HG03097 (cell line): ENCODE results near the gene ZNF423.
"Not testable (repeated sequence)": the region's sequence is repeated elsewhere in the genome, so short reads cannot be mapped to it uniquely, and the experiment has no call there.

Experiments
- ATAC-seq: cut with Tn5 transposase; IDR thresholded peaks from one replicate; pipeline ENCODE4 v1.9.1; 2021; ENCODE audit not compliant: unreplicated experiment, low FRiP score

The ZNF423 gene

DNA sequence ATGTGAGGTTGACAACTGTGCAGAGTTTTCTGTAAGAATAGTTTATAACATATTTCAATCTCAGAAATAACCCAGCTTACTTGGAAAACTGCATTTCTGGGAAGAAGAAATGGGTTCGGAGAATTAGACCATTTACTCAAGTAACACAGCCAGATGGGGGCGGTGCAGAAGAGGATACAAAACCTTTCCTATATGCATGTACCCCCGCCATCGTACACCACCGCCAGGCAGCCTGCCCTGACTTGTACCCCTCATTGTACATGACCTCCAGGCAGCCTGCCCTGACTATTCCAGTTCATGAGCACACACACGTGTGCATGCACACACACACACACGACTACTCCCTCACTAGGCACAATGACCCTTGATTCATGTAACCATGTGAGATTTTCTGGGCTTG is 328.3 kb downstream of the ZNF423 start:
- no peak for ATAC-seq

DNA sequence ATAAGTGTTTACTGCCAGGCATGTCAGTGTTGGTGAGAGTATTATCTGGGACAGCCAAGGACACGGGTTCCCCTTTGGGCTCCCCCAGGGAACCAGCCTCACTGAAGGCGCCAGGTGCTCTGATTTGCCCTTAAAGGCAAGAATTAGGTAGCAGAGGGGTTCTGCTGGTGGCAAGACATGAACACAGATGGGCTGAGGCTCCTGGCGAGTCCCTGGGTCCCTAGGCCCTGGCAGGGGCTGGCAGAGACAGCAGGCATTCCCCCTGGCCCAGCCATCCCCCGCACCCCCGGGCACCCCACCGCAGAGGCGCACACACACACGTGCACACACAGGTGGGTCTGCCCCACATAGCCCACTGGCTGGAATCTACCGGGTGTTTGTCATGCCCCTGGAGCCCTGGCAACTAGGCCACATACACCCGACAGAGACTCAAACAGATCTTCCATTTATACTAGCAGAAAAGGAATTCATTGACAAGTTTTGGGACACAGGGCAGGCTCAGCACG is 329.0 kb downstream of the ZNF423 start:
- no peak for ATAC-seq

DNA sequence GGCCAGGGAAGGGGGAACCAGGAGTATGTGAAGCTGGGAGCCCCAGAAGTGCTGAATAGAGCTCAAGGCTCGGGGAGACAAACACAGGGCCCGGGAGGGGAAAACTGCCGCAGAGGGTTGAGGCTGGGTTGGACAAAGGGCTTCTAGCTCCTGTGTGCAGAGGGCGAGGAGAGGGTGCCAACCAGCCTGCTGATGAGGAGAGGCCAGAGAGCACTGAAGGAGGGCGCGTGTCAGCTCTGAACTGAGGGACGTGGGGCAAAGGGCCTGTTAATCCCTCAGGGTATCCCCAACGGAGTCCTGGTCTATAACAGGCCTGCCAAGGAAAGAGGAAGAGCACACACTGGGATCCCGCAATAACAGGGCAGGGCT is 331.0 kb downstream of the ZNF423 start:
- no peak for ATAC-seq

DNA sequence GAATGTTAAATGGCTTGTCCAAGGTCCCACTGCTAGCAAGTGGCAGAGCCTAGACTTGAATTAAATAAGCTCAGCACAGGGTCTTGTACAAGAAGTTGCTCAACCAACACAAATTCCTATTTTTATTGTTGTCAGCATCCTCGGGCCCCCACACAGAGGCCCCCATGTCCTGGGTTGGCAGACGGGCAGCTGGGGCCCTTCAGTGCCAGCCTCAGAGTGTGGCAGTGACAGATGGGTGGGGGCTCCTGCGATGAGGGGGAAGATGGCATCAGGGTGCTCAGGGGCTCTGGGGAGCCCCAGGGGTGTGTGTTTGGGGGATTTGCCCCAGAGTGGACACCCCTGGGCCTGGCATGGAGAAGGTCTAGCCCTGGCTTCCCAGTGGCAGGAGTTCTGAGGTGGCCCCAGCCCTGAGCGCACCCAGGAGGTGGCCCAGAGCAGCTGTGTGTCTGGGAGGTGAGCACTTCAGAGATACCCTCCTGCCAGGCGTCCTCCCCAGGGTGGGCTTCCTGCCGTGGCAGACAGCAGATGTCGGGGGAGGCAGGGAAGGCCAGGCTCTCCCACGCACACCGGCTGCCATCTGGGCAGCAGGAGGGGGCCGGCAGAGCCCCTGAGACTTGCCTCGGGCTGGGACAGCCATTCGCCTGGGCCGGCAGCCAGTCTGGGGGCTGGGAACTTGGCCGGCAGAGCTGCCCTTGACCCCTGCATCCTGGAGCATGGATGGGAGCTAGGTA is 331.5 kb downstream of the ZNF423 start:
- no peak for ATAC-seq

DNA sequence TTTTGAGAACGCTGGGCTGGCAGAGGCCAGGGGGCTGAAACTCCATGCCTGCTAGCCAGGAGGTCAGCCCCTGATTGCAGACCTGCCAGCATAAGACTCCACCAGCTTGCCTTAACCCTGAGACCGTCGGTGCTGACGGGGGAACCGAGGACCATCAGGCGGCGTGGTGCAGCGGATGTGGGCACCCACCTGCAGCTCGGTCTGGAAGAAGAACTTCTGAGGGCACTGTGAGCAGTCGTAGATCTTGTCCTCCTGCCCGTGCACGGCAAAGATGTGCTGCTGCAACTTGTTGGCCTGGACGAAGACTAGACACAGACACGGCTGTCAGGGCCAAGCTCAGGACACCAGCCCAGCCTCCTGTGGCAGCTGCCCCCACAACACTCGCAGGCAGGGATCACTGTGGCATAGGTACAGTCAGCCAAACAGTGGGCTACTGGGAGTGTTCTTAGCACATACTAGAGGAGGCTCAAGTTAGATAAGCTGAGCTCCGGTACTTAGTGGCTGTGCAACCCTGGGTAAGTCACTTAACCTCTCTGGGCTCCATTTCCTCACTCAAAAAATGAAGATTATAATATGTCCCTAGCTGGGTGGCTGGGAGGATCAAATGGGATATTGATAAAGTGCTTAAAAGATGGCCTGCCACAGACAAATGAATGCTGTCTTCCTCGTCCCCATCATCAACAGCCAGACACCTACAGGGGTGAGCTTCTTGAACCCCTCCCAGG is 332.3 kb downstream of the ZNF423 start:
- no peak for ATAC-seq

DNA sequence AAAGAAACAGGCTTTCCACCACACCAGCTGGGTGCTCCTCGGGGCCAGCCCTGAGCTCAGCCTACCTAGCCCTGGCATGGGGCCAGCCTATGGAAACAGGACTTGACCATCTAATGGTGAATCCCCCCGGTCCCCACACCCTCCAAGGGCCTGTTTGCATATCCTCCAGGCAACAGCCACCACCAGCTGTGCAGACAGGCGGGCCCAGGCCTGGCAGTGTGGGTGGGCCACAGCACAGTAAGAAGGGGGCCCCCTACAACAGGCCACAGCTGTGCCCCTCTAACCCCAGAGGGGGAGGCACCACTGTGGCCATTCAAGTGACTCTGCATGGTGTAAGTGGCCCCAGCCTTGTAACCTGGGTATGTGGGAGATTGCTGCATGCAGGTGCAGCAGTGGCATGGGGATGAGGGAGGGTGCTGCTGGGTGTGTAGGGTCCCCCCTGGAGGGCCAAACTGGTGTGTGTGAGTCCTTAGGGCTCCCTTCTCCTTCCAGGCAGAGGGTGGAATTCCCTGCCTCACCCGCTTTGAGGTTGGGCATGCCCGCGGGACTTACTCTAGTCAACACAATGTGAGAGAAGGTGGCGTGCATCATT is 334.1 kb downstream of the ZNF423 start:
- no peak for ATAC-seq

DNA sequence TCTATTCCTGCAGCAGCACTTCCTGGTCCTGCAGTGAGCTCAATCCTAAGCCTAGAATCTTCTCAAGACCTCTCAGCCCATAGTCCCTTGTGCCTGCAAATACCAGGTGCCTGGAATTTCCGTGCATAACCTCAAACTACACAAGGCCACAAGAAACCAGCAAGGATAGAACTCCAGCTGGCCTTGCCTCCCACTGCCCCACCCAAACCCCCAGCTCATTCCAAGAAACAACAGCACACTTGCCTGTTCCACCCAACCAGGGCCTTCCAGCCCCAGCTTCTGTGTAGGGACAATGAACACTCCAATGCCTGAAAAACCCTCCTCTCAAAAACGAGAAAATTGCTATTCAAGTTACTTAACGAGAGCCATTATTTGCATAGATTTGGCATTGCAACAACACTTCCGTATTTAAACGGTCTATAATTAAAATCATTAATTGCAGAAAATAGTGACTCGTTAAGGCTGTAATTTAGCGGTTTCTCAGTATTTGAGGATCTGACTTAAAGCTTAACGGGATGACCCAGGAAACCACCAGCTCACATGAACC is 335.3 kb downstream of the ZNF423 start:
- ATAC-seq: no peak

DNA sequence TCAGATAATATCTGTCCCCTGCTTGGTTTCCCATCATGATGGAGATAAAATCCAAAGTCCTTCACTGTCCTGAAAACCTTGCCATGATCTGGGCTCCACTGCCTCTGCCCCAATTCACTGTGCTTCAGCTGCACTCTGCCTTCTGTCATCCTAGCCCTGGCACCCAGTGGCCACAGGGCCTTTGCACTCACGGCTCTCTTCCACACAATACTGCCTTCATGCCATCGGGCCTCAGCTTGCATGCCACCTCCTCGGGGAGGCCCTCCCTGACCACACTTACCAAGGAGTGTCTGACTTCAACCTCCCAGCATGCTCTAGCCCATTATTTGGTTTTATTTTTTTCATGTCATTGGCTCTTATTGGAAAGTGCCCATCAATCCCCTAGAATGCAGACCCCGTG is 336.2 kb downstream of the ZNF423 start:
- ATAC-seq: no peak

DNA sequence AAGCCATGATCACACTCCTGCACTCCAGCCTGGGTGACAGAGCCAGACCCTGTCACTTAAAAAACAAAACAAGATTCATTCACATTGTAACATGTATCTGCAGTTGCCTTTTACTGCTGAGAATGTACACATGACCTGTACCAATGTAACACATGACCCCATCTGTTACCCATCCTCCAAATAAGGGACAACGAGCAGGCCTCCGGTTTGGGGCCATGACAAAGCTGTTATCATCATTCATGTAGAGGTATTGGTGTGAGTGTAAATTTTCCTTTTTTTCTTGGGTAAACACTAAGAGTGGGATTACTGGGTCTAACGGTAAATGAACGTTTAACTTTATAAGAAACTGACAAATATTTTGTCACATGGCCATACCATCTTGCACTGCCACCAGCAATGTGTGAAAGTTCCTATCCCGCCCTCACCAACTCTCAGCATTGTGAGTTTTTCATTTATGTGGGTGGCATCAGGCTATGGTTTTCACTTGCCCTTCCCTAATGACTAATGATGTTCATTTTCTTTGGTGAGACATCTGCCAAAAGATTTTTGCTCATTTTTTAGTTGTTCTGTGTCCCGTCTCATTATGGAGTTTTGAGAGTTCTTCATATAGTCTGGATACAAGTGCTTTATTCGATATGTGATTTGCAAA is 336.8 kb downstream of the ZNF423 start:
- ATAC-seq: no peak

DNA sequence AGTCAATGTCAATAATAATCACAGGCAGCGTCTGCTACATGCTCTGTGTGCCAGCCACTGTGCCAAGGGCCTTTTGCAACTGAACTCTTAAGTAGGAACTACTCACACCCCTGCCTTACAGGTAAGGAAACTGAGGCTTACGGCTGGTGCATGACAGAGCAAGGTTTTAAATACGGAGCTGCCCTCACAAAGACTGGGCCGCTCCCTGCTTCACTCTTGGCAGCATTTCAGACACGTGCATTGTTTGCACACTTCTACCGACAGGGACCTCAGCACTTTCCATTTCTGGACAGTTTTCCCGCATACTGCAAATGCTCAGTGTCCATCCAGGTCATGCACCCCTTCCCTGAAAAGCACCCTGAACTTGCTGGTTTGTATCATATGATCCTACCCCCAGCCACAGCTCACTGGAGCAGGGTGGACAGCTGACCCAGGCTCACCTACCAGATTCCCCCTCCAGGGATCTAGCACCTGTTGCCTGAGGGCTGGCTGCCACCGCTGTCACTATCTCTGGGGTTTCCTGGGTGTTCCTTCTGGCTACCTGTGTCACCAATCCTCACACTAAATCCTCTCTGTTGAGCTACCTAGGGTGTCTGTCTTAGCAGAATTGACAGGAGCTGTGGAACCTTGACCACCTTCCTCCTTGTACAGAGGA is 339.4 kb downstream of the ZNF423 start:
- no peak for ATAC-seq

DNA sequence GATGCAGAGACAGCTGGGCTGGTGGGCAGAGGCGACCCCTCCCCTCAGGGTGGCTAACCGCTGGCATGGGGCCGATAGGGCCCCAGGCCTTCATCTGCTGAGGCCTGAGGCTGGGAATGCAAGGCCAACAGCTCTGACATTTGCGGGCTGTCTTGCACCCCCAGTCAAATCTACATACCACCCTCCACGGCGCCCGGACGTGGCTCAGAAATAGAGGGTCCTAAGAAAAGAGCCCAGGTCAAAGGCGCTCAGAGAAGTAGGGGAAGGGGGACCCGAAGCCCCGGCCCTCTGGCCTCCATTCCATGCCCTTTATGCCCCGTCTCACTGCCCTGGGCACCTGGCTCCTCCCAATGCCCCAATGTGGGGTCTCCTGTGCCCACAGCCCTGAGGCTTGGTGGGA is 340.1 kb downstream of the ZNF423 start:
- ATAC-seq: no peak

DNA sequence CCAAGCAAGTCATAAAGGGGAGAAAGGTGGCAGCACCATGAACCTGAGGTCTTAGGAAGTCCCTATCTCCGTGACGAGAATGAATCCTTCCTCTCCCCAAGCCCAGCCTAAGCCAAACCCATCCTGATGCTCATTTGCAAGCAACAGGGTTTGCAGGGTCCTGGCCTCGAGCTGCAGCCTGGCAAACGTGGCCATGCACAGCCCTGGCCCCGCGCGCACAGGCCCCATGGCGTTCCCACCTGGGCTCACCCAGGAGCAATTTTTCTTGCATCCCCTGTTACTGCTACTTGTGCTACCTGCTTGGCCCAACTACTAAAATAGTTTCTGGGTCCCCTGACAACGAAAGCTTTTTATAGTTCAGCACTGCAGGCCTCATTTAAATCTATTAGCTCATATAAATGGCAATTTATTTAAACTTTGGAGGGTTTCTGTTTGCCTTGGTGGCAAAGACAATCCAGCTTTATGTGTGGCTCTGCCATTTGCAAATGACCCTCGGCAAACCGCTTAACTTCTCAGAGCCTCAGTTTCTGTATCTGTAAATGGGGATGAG is 340.8 kb downstream of the ZNF423 start:
- no peak for ATAC-seq

DNA sequence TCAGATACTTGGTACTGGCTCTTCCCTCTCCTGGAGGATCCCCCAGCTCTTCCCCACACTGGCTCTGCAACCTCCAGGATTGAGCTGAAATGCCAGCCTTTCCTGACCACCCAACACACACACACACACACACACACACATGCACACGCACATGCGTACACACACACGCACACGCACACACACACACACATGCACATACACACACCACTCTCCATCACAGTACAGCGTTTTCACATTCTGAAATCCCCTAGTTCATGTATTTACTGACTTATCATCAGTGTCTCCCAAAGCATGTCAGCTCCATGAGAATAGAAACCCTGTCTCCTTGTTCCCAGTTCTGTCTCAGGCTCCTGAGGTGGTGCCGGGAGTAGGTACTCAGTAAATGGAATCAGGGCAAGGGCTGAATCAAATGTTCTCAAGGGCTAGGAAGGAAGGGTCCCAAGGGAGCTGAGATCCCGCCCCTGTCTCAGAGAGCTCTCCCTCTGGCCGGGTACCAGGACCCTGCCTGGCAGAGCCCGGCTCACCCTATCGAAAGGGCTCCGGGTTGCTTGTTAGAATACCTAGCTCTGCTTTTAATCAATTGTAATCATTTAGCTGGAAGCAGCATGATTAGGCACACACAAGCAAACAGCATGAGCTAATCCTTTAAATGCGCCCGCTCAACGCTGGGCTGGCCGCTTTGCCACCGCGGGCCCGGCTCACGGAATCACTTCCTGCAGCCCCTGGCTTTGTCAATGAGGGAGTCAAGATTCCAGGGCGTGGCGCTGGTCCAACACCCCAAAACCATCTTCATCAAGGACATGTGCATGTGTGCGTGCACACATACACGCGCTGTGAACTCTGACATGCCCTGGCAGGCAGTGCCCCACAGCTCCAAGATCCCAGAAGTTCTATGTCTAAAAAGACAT is 341.6 kb downstream of the ZNF423 start:
- ATAC-seq: no peak

DNA sequence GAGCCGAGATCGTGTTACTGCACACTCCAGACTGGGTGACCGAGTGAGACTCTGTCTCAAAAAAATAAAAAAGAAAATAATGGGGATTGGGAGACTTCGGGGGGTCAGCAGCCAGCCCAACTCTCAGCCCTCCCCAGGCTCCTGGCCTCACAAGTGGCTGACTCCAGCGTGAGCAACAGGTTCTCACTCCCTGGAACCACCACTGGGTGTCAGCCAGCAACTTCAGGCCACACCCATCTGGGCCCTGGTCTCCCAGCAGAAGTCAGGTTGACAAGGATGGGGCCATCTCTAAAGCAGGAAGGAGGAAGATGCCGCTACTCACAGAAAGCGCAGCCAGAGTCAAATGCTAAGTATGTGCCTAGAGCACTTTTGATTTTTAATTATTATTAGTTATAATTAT is 342.9 kb downstream of the ZNF423 start:
- no peak for ATAC-seq

DNA sequence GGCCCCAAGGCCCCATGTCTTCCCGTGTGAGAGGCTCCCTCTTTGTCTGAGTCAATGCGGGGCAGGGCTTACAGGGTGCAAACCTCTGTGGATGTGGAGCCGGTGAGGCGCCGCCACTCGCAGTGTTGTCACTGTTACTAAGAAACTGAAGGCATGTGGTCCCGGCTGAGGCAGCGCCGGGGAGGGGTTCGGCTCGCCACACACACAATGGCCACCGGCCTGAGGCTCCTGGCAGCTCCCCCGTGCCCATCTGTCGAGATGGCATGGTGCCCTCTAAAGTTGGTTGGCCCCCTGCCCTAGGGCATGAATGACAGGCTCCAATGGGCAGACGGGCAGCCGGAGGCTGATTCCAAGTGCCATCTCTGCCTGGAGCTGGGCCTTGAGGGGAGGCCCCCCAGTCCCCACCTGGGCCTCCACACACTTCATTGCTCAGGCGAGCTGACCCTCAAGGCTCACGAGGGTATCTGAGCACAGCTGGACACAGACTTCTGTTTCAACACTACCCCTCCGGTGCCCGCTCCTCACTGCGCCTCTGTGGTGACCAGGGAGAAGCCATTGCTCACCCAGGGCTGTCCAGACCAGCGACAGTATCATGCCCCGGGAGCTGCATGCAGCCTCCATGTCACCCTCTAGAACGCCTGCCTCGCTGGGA is 345.1 kb downstream of the ZNF423 start:
- no peak for ATAC-seq

DNA sequence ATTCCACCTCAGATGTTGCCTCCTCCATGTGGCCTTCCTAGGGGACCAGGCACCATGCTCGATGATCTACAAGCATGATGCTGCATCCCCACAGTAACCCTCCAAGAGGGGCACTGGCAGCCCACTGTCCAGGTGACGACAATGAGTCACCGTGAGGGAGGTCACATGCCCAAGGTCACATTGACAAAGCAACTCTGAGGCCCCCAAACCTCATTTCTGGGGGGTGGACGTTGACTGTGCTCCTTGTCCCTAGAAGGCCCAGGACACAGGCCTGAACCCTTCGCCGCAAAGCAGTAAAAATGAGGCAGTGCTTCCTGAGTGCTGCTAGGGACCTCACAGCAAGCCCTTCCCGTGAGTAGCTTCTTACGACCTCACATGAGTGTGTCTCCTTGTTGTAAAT is 345.8 kb downstream of the ZNF423 start:
- no peak for ATAC-seq

DNA sequence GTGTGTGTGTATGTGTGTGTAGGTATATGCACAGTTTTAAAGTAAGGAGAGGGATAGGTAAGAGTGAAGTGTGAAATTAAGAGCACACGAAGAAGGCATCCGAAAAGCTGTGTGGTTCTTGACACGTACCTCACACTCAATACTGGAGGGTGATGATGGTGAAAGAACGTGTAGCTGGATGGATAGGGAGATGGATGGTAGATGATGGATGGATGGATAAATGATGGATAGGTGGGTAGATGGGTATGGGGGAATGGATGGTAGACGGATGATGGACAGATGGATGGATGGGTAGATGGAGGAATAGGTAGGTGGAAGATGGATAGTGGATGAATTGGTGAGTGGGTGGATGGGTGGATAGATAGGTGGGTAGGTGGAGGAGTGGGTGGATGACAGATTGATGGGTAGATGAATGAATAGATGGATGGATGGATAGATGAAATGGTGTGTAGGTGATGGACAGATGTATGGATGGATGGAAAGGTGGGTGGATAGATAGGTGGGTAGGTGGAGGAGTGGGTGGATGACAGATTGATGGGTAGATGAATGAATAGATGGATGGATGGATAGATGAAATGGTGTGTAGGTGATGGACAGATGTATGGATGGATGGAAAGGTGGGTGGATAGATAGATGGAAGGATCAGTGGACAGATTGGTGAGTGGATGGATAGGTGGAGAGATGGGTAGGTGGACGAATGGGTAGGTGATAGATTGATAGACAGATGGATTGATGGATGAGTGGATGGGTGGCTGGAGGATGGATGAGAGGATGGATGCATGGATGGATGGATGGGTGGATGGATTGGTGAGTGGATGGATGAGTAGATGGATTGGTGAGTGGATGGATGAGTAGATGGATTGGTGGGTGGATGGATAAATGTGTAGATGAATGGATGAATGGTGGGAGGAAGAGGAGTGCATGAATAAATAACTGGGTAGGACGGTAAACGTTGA is 349.6 kb downstream of the ZNF423 start:
- ATAC-seq: not testable (repeated sequence)

DNA sequence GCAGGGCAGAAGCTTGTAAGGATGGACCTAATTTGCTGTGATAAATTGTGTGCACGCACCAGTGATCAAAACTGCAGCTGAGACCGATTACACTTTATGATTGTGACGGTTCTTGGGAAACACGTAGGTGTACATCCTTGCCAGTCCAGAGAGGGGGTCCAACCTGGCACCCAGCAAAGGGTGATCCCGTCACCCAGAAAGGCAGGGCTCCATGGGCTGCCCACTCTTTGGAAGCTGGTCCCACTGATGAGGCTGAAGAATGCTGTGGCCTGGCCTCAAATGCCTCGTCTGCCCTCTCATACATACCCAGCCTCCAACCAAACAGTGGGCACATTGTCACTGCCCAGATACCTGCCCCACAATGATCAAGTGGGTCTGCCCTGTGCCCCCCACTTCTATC is 350.4 kb downstream of the ZNF423 start:
- no peak for ATAC-seq
